ENCODE measurements around the gene ERC2. TPM values are rescaled to one million over a fixed set of nuclear protein-coding genes. Genes with fewer than 3 reads are reported as not detected.

ERC2 gene
- total and polyA plus RNA-seq, 7 experiments from 2014 or later = not detected

DNA sequence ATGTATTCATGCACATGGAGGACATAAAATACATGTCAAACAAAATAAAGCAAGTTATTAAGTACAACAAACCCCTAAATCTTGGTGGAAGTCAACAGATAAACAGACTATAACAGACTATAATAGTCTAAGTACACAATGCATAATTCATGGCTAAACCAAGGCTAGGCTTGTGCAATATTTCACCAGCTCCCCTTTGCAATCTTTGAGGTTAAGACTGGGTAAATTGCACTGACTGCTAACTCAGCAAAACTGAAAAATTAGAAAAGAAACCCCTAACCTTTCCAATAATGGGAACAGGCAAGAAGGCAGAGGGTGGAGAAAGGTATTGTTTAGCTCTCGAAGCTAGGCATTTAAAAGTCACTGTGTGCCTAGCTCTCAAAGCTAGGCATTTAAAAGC is 676.3 kb downstream of the ERC2 start:
- Histone ChIP-seq H3K4me1 (ENCODE audit: control insufficient read depth in 2 of 2, insufficient read depth in 2 of 2, low read length in 2 of 2) (no peaks in the 10 kb centered on the region), H3K27me3 (ENCODE audit: control insufficient read depth in 2 of 2, insufficient read depth in 2 of 2, low read length in 2 of 2) (no peaks in the 10 kb centered on the region), H3K36me3 (ENCODE audit: control insufficient read depth in 2 of 3, insufficient read depth in 3 of 3, low read length in 3 of 3) (no peaks in the 10 kb centered on the region), H3K27ac (ENCODE audit: low read depth, low read length) (no peak overlapping the region), H3K4me3 (ENCODE audit: low read length) (no peak overlapping the region), H3K9me3 (ENCODE audit: control insufficient read depth in 2 of 3, low read length in 3 of 3) (no peaks in the 10 kb centered on the region)
- DNase-seq (no peak), ATAC-seq (no peak)
- POLR2A ChIA-PET = interaction anchor here (0.6 kb wide), 1 partner anchor 18 kb away, joined by 3 read pairs; no protein-coding TSS in a partner anchor
- CTCF ChIA-PET = no interaction called here
- peaks cover 0 to 7% (median 5%) of the 10 kb centered on the region in 5 donors for H3K27me3 Mint-ChIP-seq
- intact Hi-C loops (cut with micrococcal nuclease) = no loop called here
- no peaks in the 10 kb centered on the region for H3K4me1 Mint-ChIP-seq
- H3K4me3 Mint-ChIP-seq = no peak overlapping the region
- H3K27ac Mint-ChIP-seq = no peak overlapping the region
- no peaks in the 10 kb centered on the region for H3K36me3 Mint-ChIP-seq
- H3K9me3 Mint-ChIP-seq = peaks cover 0 to 5% (median 0%) of the 10 kb centered on the region in 11 donors

DNA sequence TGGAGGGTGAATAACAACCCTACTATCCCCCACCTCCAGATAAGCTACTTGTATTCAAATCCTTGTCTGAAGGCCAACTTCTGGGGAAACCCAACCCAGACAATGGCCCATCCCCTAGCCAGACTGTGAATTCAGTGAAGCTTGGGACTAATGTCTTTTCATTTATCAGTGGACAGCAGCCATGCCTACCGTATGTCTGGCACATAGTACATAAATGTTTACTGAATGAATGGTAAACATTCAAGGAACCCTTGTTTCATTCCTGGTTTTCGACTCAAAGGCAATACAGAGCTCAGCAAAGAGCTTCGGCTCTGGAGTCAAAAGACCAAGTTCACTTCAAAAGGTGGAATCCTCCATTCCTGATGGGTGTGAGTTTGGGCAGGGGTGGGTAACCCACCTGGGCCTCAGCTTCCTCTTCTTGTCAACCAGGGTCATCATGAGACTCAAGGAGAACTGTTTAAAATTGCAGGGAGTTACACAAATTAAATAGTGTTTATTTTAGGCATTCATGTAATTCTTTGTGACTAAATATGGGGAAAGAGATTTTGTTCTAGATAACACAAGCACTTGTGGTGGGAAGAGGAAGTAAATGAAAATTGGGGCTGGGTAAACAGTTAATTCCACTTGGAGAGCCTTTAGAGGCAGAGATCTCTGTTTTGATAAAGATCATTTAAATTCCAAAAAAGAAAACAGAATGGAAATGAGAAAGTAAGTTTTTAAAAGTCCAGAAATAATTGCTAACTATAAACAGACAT is 677.5 kb downstream of the ERC2 start:
- Histone ChIP-seq H3K9me3 (ENCODE audit: control insufficient read depth in 2 of 3, low read length in 3 of 3) (no peaks in the 10 kb centered on the region), H3K27me3 (ENCODE audit: control insufficient read depth in 2 of 2, insufficient read depth in 2 of 2, low read length in 2 of 2) (no peaks in the 10 kb centered on the region), H3K27ac (ENCODE audit: low read depth, low read length) (no peak overlapping the region), H3K36me3 (ENCODE audit: control insufficient read depth in 2 of 3, insufficient read depth in 3 of 3, low read length in 3 of 3) (no peaks in the 10 kb centered on the region), H3K4me1 (ENCODE audit: control insufficient read depth in 2 of 2, insufficient read depth in 2 of 2, low read length in 2 of 2) (no peaks in the 10 kb centered on the region), H3K4me3 (ENCODE audit: low read length) (no peak overlapping the region)
- peaks cover 0 to 5% (median 0%) of the 10 kb centered on the region in 11 donors for H3K9me3 Mint-ChIP-seq
- no peak for ATAC-seq
- POLR2A ChIA-PET = no interaction called here
- no peaks in the 10 kb centered on the region for H3K36me3 Mint-ChIP-seq
- no peak overlapping the region for H3K27ac Mint-ChIP-seq
- no peak for DNase-seq
- no peaks in the 10 kb centered on the region for H3K4me1 Mint-ChIP-seq
- intact Hi-C loops (cut with micrococcal nuclease) = no loop called here
- no peak overlapping the region for H3K4me3 Mint-ChIP-seq
- H3K27me3 Mint-ChIP-seq = peaks cover 0 to 7% (median 2%) of the 10 kb centered on the region in 5 donors
- CTCF ChIA-PET = no interaction called here

DNA sequence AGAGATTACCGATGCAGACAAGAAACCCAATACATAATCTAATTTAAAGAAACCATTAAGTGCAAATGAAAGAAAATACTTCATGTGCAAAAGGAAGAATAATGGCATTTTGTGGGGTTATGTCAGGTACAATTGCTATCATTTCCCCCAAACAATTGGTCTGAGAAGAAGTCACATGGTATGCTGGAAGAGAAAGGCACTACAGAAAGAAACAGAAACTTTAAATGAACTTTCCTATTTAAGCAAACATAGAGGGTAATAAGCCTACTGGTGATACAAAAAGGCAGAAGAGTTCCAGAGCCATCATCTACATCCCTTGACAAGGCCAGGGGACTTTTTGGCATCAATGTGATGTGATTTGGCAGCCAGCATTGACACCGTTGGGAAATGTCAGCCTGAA is 678.8 kb downstream of the ERC2 start:
- ATAC-seq (no peak), DNase-seq (no peak)
- Histone ChIP-seq H3K27ac (ENCODE audit: low read depth, low read length) (no peak overlapping the region), H3K4me1 (ENCODE audit: control insufficient read depth in 2 of 2, insufficient read depth in 2 of 2, low read length in 2 of 2) (no peaks in the 10 kb centered on the region), H3K9me3 (ENCODE audit: control insufficient read depth in 2 of 3, low read length in 3 of 3) (no peaks in the 10 kb centered on the region), H3K4me3 (ENCODE audit: low read length) (no peak overlapping the region), H3K36me3 (ENCODE audit: control insufficient read depth in 2 of 3, insufficient read depth in 3 of 3, low read length in 3 of 3) (no peaks in the 10 kb centered on the region), H3K27me3 (ENCODE audit: control insufficient read depth in 2 of 2, insufficient read depth in 2 of 2, low read length in 2 of 2) (no peaks in the 10 kb centered on the region)
- Mint-ChIP-seq H3K4me1 (no peaks in the 10 kb centered on the region), H3K27ac (no peak overlapping the region), H3K9me3 (peaks cover 0 to 9% (median 0%) of the 10 kb centered on the region in 11 donors), H3K36me3 (no peaks in the 10 kb centered on the region), H3K4me3 (no peak overlapping the region), H3K27me3 (peaks cover 0 to 9% (median 0%) of the 10 kb centered on the region in 5 donors)
- intact Hi-C loops (cut with micrococcal nuclease) = no loop called here
- CTCF ChIA-PET = no interaction called here
- POLR2A ChIA-PET = no interaction called here

GRCh38 chr3:55782807-55783206 is 685.5 kb downstream of the ERC2 start:
- Histone ChIP-seq H3K4me1 (ENCODE audit: control insufficient read depth in 2 of 2, insufficient read depth in 2 of 2, low read length in 2 of 2) (no peaks in the 10 kb centered on the region), H3K9me3 (ENCODE audit: control insufficient read depth in 2 of 3, low read length in 3 of 3) (no peaks in the 10 kb centered on the region), H3K27me3 (ENCODE audit: control insufficient read depth in 2 of 2, insufficient read depth in 2 of 2, low read length in 2 of 2) (no peaks in the 10 kb centered on the region), H3K36me3 (ENCODE audit: control insufficient read depth in 2 of 3, insufficient read depth in 3 of 3, low read length in 3 of 3) (no peaks in the 10 kb centered on the region), H3K27ac (ENCODE audit: low read depth, low read length) (no peak overlapping the region), H3K4me3 (ENCODE audit: low read length) (no peak overlapping the region)
- CTCF ChIA-PET = no interaction called here
- Mint-ChIP-seq H3K9me3 (peaks cover 0 to 4% (median 0%) of the 10 kb centered on the region in 11 donors), H3K4me1 (no peaks in the 10 kb centered on the region), H3K27ac (no peak overlapping the region), H3K27me3 (peaks cover 0 to 6% (median 0%) of the 10 kb centered on the region in 5 donors), H3K4me3 (no peak overlapping the region), H3K36me3 (no peaks in the 10 kb centered on the region)
- no peak for ATAC-seq
- intact Hi-C loops (cut with micrococcal nuclease) = no loop called here
- no peak for DNase-seq
- POLR2A ChIA-PET = no interaction called here

DNA sequence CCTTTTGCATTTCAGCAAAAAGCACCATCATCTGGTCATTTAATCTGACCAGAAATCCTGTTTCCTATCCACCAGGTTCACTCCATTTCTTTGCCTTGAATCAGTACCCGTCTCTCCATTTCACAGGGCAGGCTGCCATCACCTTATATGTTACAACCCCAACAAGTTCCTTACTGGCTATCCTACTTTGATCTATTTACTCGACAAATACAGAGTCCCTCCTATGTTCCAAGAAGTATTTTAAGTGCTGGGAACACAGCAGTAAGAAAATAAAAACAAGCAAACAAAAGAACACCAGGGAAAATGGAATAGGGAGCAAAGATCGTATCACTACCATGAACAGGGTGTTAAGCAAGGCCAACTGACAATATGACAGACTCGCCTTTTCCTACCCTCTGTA is 685.9 kb downstream of the ERC2 start:
- H3K9me3 Mint-ChIP-seq = peaks cover 0 to 4% (median 0%) of the 10 kb centered on the region in 11 donors
- ATAC-seq = no peak
- no peaks in the 10 kb centered on the region for H3K4me1 ChIP-seq (ENCODE audit: control insufficient read depth in 2 of 2, insufficient read depth in 2 of 2, low read length in 2 of 2)
- H3K4me3 ChIP-seq (ENCODE audit: low read length) = no peak overlapping the region
- no peak overlapping the region for H3K27ac Mint-ChIP-seq
- H3K36me3 ChIP-seq (ENCODE audit: control insufficient read depth in 2 of 3, insufficient read depth in 3 of 3, low read length in 3 of 3) = no peaks in the 10 kb centered on the region
- ChIA-PET POLR2A (no interaction called here), CTCF (no interaction called here)
- no peaks in the 10 kb centered on the region for H3K9me3 ChIP-seq (ENCODE audit: control insufficient read depth in 2 of 3, low read length in 3 of 3)
- H3K27me3 ChIP-seq (ENCODE audit: control insufficient read depth in 2 of 2, insufficient read depth in 2 of 2, low read length in 2 of 2) = no peaks in the 10 kb centered on the region
- intact Hi-C loops (cut with micrococcal nuclease) = no loop called here
- peaks cover 0 to 6% (median 0%) of the 10 kb centered on the region in 5 donors for H3K27me3 Mint-ChIP-seq
- no peak for DNase-seq
- H3K27ac ChIP-seq (ENCODE audit: low read depth, low read length) = no peak overlapping the region
- no peak overlapping the region for H3K4me3 Mint-ChIP-seq
- H3K36me3 Mint-ChIP-seq = no peaks in the 10 kb centered on the region
- no peaks in the 10 kb centered on the region for H3K4me1 Mint-ChIP-seq

- intact Hi-C loops (cut with micrococcal nuclease) = no loop called here
- no peaks in the 10 kb centered on the region for H3K9me3 ChIP-seq (ENCODE audit: control insufficient read depth in 2 of 3, low read length in 3 of 3)
- peaks cover 0 to 10% (median 0%) of the 10 kb centered on the region in 5 donors for H3K27me3 Mint-ChIP-seq
- H3K27ac ChIP-seq (ENCODE audit: low read depth, low read length) = no peak overlapping the region
- DNase-seq (no peak), ATAC-seq (no peak)
- no peaks in the 10 kb centered on the region for H3K36me3 ChIP-seq (ENCODE audit: control insufficient read depth in 2 of 3, insufficient read depth in 3 of 3, low read length in 3 of 3)
- CTCF ChIA-PET = no interaction called here
- H3K36me3 Mint-ChIP-seq = no peaks in the 10 kb centered on the region
- no peaks in the 10 kb centered on the region for H3K27me3 ChIP-seq (ENCODE audit: control insufficient read depth in 2 of 2, insufficient read depth in 2 of 2, low read length in 2 of 2)
- no peaks in the 10 kb centered on the region for H3K4me1 ChIP-seq (ENCODE audit: control insufficient read depth in 2 of 2, insufficient read depth in 2 of 2, low read length in 2 of 2)
- POLR2A ChIA-PET = no interaction called here
- H3K4me3 Mint-ChIP-seq = no peak overlapping the region
- H3K4me1 Mint-ChIP-seq = no peaks in the 10 kb centered on the region
- H3K27ac Mint-ChIP-seq = no peak overlapping the region
- H3K4me3 ChIP-seq (ENCODE audit: low read length) = no peak overlapping the region
- H3K9me3 Mint-ChIP-seq = peaks cover 0 to 7% (median 0%) of the 10 kb centered on the region in 11 donors
Observed at GRCh38 chr3:55780913-55781312, 687.4 kb downstream of the ERC2 start.

DNA sequence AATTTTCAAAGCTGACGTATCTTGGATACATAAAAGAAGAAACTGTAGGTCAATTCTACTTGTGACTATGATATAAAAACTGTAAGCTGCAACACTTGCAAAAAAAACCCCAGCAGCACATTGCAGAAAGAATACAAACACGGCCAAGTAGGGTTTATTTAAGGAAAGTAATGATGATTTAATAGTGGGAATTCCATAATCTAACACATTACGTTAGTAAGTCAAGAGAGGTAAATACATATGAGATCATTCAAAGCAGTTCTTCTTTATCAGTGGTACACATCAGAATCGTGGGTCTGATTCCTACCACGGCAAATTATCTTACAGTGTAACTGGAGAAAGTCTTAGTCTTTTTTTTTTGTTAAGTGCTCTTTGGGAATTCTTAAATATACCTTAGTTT is 688.7 kb downstream of the ERC2 start:
- ChIA-PET CTCF (no interaction called here), POLR2A (no interaction called here)
- H3K27me3 Mint-ChIP-seq = peaks cover 0 to 7% (median 0%) of the 10 kb centered on the region in 5 donors
- no peaks in the 10 kb centered on the region for H3K4me1 Mint-ChIP-seq
- H3K4me3 Mint-ChIP-seq = no peak overlapping the region
- intact Hi-C loops (cut with micrococcal nuclease) = no loop called here
- Histone ChIP-seq H3K4me1 (ENCODE audit: control insufficient read depth in 2 of 2, insufficient read depth in 2 of 2, low read length in 2 of 2) (no peaks in the 10 kb centered on the region), H3K36me3 (ENCODE audit: control insufficient read depth in 2 of 3, insufficient read depth in 3 of 3, low read length in 3 of 3) (no peaks in the 10 kb centered on the region), H3K9me3 (ENCODE audit: control insufficient read depth in 2 of 3, low read length in 3 of 3) (no peaks in the 10 kb centered on the region), H3K27ac (ENCODE audit: low read depth, low read length) (no peak overlapping the region), H3K4me3 (ENCODE audit: low read length) (no peak overlapping the region), H3K27me3 (ENCODE audit: control insufficient read depth in 2 of 2, insufficient read depth in 2 of 2, low read length in 2 of 2) (no peaks in the 10 kb centered on the region)
- no peaks in the 10 kb centered on the region for H3K36me3 Mint-ChIP-seq
- no peak for DNase-seq
- H3K27ac Mint-ChIP-seq = no peak overlapping the region
- no peak for ATAC-seq
- peaks cover 0 to 4% (median 0%) of the 10 kb centered on the region in 11 donors for H3K9me3 Mint-ChIP-seq
